Cardiac septum (tissue), 1 donor: ENCODE measurements around the gene TIAL1. TPM values are rescaled to one million over a fixed set of nuclear protein-coding genes. Genes with fewer than 3 reads are reported as not detected.

Experiments used
- DNase-seq: peaks from one replicate; pipeline ENCODE4 v3.0.0-alpha.2; 2020; ENCODE audit warnings: low spot score
- intact Hi-C: fragments of 100-400 bp; cut with DNase I; formaldehyde crosslinking; loops from one replicate; pipeline ENCODE4 v1.14.0; 2022
- total RNA-seq: library from RNA; stranded (reverse); fragmentation: NEBNext Ultra II Directional; extraction: Animal tissue kit (Norgen Biotek cat#: 25700); gene quantifications from one replicate; pipeline ENCODE4 v1.2.1, GENCODE V29; 2021
- donor health status: DM: no; HTN: no; CAD: no.

The TIAL1 gene
- total RNA-seq, 1 donor from 2014 or later = 75.0 TPM

GRCh38 chr10:119619215-119619614 lies 22.5 kb upstream of the TIAL1 start:
- DNase-seq = no peak
- intact Hi-C loops = loop anchor here (5.0 kb wide), 1 partner anchor 68 kb away; no protein-coding TSS in a partner anchor

- no peak for DNase-seq
- intact Hi-C loops = loop anchor here (5.0 kb wide), 1 partner anchor 70 kb away; no protein-coding TSS in a partner anchor
These were observed 20.3 kb upstream of the TIAL1 start for GRCh38 chr10:119616882-119617570.

GRCh38 chr10:119614686-119615085 lies 17.9 kb upstream of the TIAL1 start:
- intact Hi-C loops = loop anchor here (5.0 kb wide), 2 partner anchors 73 to 243 kb away; no protein-coding TSS in a partner anchor
- no peak for DNase-seq

- DNase-seq = no peak
- intact Hi-C loops = loop anchor here (5.0 kb wide), 1 partner anchor 244 kb away; no protein-coding TSS in a partner anchor
These were observed 17.0 kb upstream of the TIAL1 start for GRCh38 chr10:119613741-119614140.

GRCh38 chr10:119611433-119611832 lies 14.7 kb upstream of the TIAL1 start:
- DNase-seq = no peak
- intact Hi-C loops = loop anchor here (5.0 kb wide), 1 partner anchor 246 kb away; no protein-coding TSS in a partner anchor

- DNase-seq = no peak
- intact Hi-C loops = loop anchor here (5.0 to 10.0 kb wide), 2 partner anchors 43 to 115 kb away; partner anchors contain the start of genes BAG3 and INPP5F
These were observed 12.8 kb upstream of the TIAL1 start for GRCh38 chr10:119609516-119609915.

- intact Hi-C loops = loop anchor here (5.0 to 10.0 kb wide), 2 partner anchors 44 to 116 kb away; partner anchors contain the start of genes BAG3 and INPP5F
- no peak for DNase-seq
These were observed 11.8 kb upstream of the TIAL1 start for GRCh38 chr10:119608316-119609155.

- DNase-seq = no peak
- intact Hi-C loops = loop anchor here (10.0 kb wide), 1 partner anchor 120 kb away; the partner anchor contains the start of gene INPP5F
These were observed 7.7 kb upstream of the TIAL1 start for GRCh38 chr10:119604468-119604867.

- intact Hi-C loops = loop anchor here (10.0 kb wide), 1 partner anchor 122 kb away; the partner anchor contains the start of gene INPP5F
- DNase-seq = no peak
These were observed 5.7 kb upstream of the TIAL1 start for GRCh38 chr10:119602241-119603095.

- intact Hi-C loops = loop anchor here (5.0 kb wide), 1 partner anchor 69 kb away; no protein-coding TSS in a partner anchor
- no peak for DNase-seq
These were observed 1.6 kb upstream of the TIAL1 start for GRCh38 chr10:119598397-119598796.

GRCh38 chr10:119597405-119598186 lies 832 bp upstream of the TIAL1 start:
- intact Hi-C loops = loop anchor here (5.0 kb wide), 1 partner anchor 70 kb away; no protein-coding TSS in a partner anchor
- DNase-seq = no peak

GRCh38 chr10:119595676-119596515 lies 868 bp downstream of the TIAL1 start:
- DNase-seq = no peak
- intact Hi-C loops = loop anchor here (5.0 kb wide), 1 partner anchor 71 kb away; no protein-coding TSS in a partner anchor

GRCh38 chr10:119595134-119595675 lies 1.6 kb downstream of the TIAL1 start:
- intact Hi-C loops = loop anchor here (5.0 kb wide), 1 partner anchor 72 kb away; no protein-coding TSS in a partner anchor
- DNase-seq = no peak

GRCh38 chr10:119588071-119588470 lies 8.7 kb downstream of the TIAL1 start:
- intact Hi-C loops = no loop called here

GRCh38 chr10:119578355-119578754 lies 18.4 kb downstream of the TIAL1 start:
- no peak for DNase-seq
- intact Hi-C loops = no loop called here

More at GRCh38 chr10:119588071-119588470, 8.7 kb downstream of the TIAL1 start:
- no peak for DNase-seq

- intact Hi-C loops = no loop called here
- no peak for DNase-seq
These were observed 20.8 kb downstream of the TIAL1 start for GRCh38 chr10:119575991-119576390.

GRCh38 chr10:119575506-119575905 lies 21.3 kb downstream of the TIAL1 start:
- intact Hi-C loops = no loop called here

More at GRCh38 chr10:119575506-119575905, 21.3 kb downstream of the TIAL1 start:
- no peak for DNase-seq
